ENCODE results near the gene ACOX2.

GRCh38 chr3:58535531-58536500 is 1.2 kb downstream of the ACOX2 start:
- no peak for TF ChIP-seq CTCF (IDR thresholded peaks at IDR 0.05)
- no peak for TF ChIP-seq POLR2AphosphoS5 (IDR thresholded peaks at IDR 0.05)
- no peak for TF ChIP-seq POLR2A (IDR thresholded peaks at IDR 0.05)
- no peak for TF ChIP-seq EP300 (IDR thresholded peaks at IDR 0.05)

Measured in gastroesophageal sphincter (tissue), 3 donors.